ENCODE data around the gene SEMA3F. TPM values are rescaled to one million over a fixed set of nuclear protein-coding genes. Genes with fewer than 3 reads are reported as not detected.

SEMA3F gene
- total RNA-seq, 2 experiments from 2014 or later: 0.07 to 0.09 TPM

- Mint-ChIP-seq H3K4me1 (no peaks in the 10 kb centered on the region), H3K36me3 (no peaks in the 10 kb centered on the region), H3K4me3 (no peak overlapping the region), H3K9me3 (ENCODE audit: low read depth) (no peaks in the 10 kb centered on the region), H3K27ac (no peak overlapping the region), H3K27me3 (no peaks in the 10 kb centered on the region)
- CTCF ChIA-PET: interaction anchor here (0.7 to 1.4 kb wide), 6 partner anchors 10 to 61 kb away, joined by 3 to 7 read pairs (median 3); no protein-coding TSS in a partner anchor
- ATAC-seq: no peak
- DNase-seq: no peak
Measured at GRCh38 chr3:50164481-50164880, 9.4 kb downstream of the SEMA3F start.

- no peaks in the 10 kb centered on the region for H3K4me1 Mint-ChIP-seq
- no peak overlapping the region for H3K4me3 Mint-ChIP-seq
- H3K27me3 Mint-ChIP-seq: no peaks in the 10 kb centered on the region
- ATAC-seq (no peak), DNase-seq (no peak)
- CTCF ChIA-PET: interaction anchor here (1.2 kb wide), 1 partner anchor 29 kb away, joined by 5 read pairs; no protein-coding TSS in a partner anchor
- no peaks in the 10 kb centered on the region for H3K9me3 Mint-ChIP-seq (ENCODE audit: low read depth)
- H3K27ac Mint-ChIP-seq: no peak overlapping the region
- no peaks in the 10 kb centered on the region for H3K36me3 Mint-ChIP-seq
Measured at GRCh38 chr3:50164984-50165909, 10.1 kb downstream of the SEMA3F start.

GRCh38 chr3:50165910-50166538, 10.9 kb downstream of the SEMA3F start:
- Mint-ChIP-seq H3K9me3 (ENCODE audit: low read depth) (no peaks in the 10 kb centered on the region), H3K4me1 (no peaks in the 10 kb centered on the region), H3K27ac (no peak overlapping the region), H3K4me3 (no peak overlapping the region), H3K36me3 (no peaks in the 10 kb centered on the region), H3K27me3 (no peaks in the 10 kb centered on the region)
- ATAC-seq (no peak), DNase-seq (no peak)
- CTCF ChIA-PET: no interaction called here

- Mint-ChIP-seq H3K27ac (no peak overlapping the region), H3K4me3 (no peak overlapping the region), H3K9me3 (ENCODE audit: low read depth) (no peaks in the 10 kb centered on the region), H3K27me3 (no peaks in the 10 kb centered on the region), H3K36me3 (no peaks in the 10 kb centered on the region), H3K4me1 (no peaks in the 10 kb centered on the region)
- DNase-seq (no peak), ATAC-seq (no peak)
- CTCF ChIA-PET: no interaction called here
Measured at GRCh38 chr3:50166620-50167019, 11.5 kb downstream of the SEMA3F start.

- Mint-ChIP-seq H3K36me3 (no peaks in the 10 kb centered on the region), H3K4me1 (no peaks in the 10 kb centered on the region), H3K27ac (no peak overlapping the region), H3K4me3 (no peak overlapping the region), H3K27me3 (no peaks in the 10 kb centered on the region), H3K9me3 (ENCODE audit: low read depth) (no peaks in the 10 kb centered on the region)
- DNase-seq (no peak), ATAC-seq (no peak)
- CTCF ChIA-PET: no interaction called here
Measured at GRCh38 chr3:50167069-50167840, 12.1 kb downstream of the SEMA3F start.

GRCh38 chr3:50167841-50168209, 12.7 kb downstream of the SEMA3F start:
- DNase-seq (no peak), ATAC-seq (no peak)
- Mint-ChIP-seq H3K4me1 (no peaks in the 10 kb centered on the region), H3K36me3 (no peaks in the 10 kb centered on the region), H3K4me3 (no peak overlapping the region), H3K27ac (no peak overlapping the region), H3K9me3 (ENCODE audit: low read depth) (no peaks in the 10 kb centered on the region), H3K27me3 (no peaks in the 10 kb centered on the region)
- CTCF ChIA-PET: no interaction called here

GRCh38 chr3:50168388-50168787, 13.3 kb downstream of the SEMA3F start:
- no peaks in the 10 kb centered on the region for H3K9me3 Mint-ChIP-seq (ENCODE audit: low read depth)
- CTCF ChIA-PET: interaction anchor here (1.0 kb wide), 1 partner anchor 10 kb away, joined by 3 read pairs; no protein-coding TSS in a partner anchor
- peaks cover under 1% of the 10 kb centered on the region for H3K4me1 Mint-ChIP-seq
- no peaks in the 10 kb centered on the region for H3K27me3 Mint-ChIP-seq
- H3K36me3 Mint-ChIP-seq: no peaks in the 10 kb centered on the region
- H3K4me3 Mint-ChIP-seq: no peak overlapping the region
- no peak overlapping the region for H3K27ac Mint-ChIP-seq
- DNase-seq: no peak
- ATAC-seq: no peak

- H3K27ac Mint-ChIP-seq: no peak overlapping the region
- H3K4me3 Mint-ChIP-seq: no peak overlapping the region
- no peaks in the 10 kb centered on the region for H3K9me3 Mint-ChIP-seq (ENCODE audit: low read depth)
- no peaks in the 10 kb centered on the region for H3K27me3 Mint-ChIP-seq
- peaks cover 5% of the 10 kb centered on the region for H3K4me1 Mint-ChIP-seq
- H3K36me3 Mint-ChIP-seq: no peaks in the 10 kb centered on the region
- CTCF ChIA-PET: interaction anchor here (1.0 kb wide), 1 partner anchor 10 kb away, joined by 3 read pairs; no protein-coding TSS in a partner anchor
- ATAC-seq: no peak
- DNase-seq: no peak
Measured at GRCh38 chr3:50168791-50169190, 13.7 kb downstream of the SEMA3F start.

- ATAC-seq: no peak
- CTCF ChIA-PET: interaction anchor here (1.0 kb wide), 1 partner anchor 9 kb away, joined by 3 read pairs; no protein-coding TSS in a partner anchor
- no peak for DNase-seq
- Mint-ChIP-seq H3K27me3 (no peaks in the 10 kb centered on the region), H3K27ac (no peak overlapping the region), H3K4me1 (peaks cover 6% of the 10 kb centered on the region), H3K36me3 (no peaks in the 10 kb centered on the region), H3K4me3 (no peak overlapping the region), H3K9me3 (ENCODE audit: low read depth) (no peaks in the 10 kb centered on the region)
Measured at GRCh38 chr3:50169232-50169832, 14.2 kb downstream of the SEMA3F start.

GRCh38 chr3:50169858-50170257, 14.7 kb downstream of the SEMA3F start:
- peaks cover 6% of the 10 kb centered on the region for H3K4me1 Mint-ChIP-seq
- CTCF ChIA-PET: no interaction called here
- H3K27me3 Mint-ChIP-seq: no peaks in the 10 kb centered on the region
- H3K4me3 Mint-ChIP-seq: no peak overlapping the region
- ATAC-seq (no peak), DNase-seq (no peak)
- H3K27ac Mint-ChIP-seq: no peak overlapping the region
- no peaks in the 10 kb centered on the region for H3K36me3 Mint-ChIP-seq
- H3K9me3 Mint-ChIP-seq (ENCODE audit: low read depth): no peaks in the 10 kb centered on the region

- DNase-seq: no peak
- H3K4me3 Mint-ChIP-seq: no peak overlapping the region
- H3K36me3 Mint-ChIP-seq: no peaks in the 10 kb centered on the region
- H3K9me3 Mint-ChIP-seq (ENCODE audit: low read depth): no peaks in the 10 kb centered on the region
- no peak overlapping the region for H3K27ac Mint-ChIP-seq
- CTCF ChIA-PET: no interaction called here
- ATAC-seq: no peak
- no peaks in the 10 kb centered on the region for H3K27me3 Mint-ChIP-seq
- peaks cover 6% of the 10 kb centered on the region for H3K4me1 Mint-ChIP-seq
Measured at GRCh38 chr3:50170689-50171088, 15.6 kb downstream of the SEMA3F start.

- DNase-seq (no peak), ATAC-seq (no peak)
- H3K4me3 Mint-ChIP-seq: no peak overlapping the region
- H3K27me3 Mint-ChIP-seq: no peaks in the 10 kb centered on the region
- H3K4me1 Mint-ChIP-seq: peaks cover 6% of the 10 kb centered on the region
- no peak overlapping the region for H3K27ac Mint-ChIP-seq
- CTCF ChIA-PET: no interaction called here
- no peaks in the 10 kb centered on the region for H3K9me3 Mint-ChIP-seq (ENCODE audit: low read depth)
- no peaks in the 10 kb centered on the region for H3K36me3 Mint-ChIP-seq
Measured at GRCh38 chr3:50171540-50172301, 16.6 kb downstream of the SEMA3F start.

Data from activated CD8-positive, alpha-beta memory T cell treated with anti-CD3 and anti-CD28 coated beads, Interleukin-2, amount 10 ng/mL, durations not matched to agents 7 days and 5 days (primary cell).